HepG2 (cell line): ENCODE measurements around the gene COX10. TPM values are rescaled to one million over a fixed set of nuclear protein-coding genes. Genes with fewer than 3 reads are reported as not detected.

Experiments
- BHLHE40 ChIP-seq: IDR thresholded peaks from 2 replicates; pipeline ENCODE4 v1.6.1; 2011; ENCODE audit warnings: low read length, improper control_type of control experiment
- HMG20A ChIP-seq: IDR thresholded peaks from 2 replicates; pipeline ENCODE4 v1.6.1; 2016; ENCODE audit warnings: borderline replicate concordance
- JUND ChIP-seq: sonication (generic); formaldehyde crosslinking; IDR thresholded peaks from 2 replicates; pipeline ENCODE4 v1.8.0; 2022; ENCODE audit warnings: mild to moderate bottlenecking, missing genetic modification reagents
- NFYC ChIP-seq: IDR thresholded peaks from 2 replicates; pipeline ENCODE4 v1.6.1; 2016; ENCODE audit warnings: missing genetic modification reagents, missing compliant biosample characterization
- NR1H2 ChIP-seq: sonication (generic); formaldehyde crosslinking; IDR thresholded peaks from 2 replicates; pipeline ENCODE4 v1.8.1; 2022; ENCODE audit warnings: low read depth, missing genetic modification reagents, borderline replicate concordance
- PITX1 ChIP-seq: sonication (generic); formaldehyde crosslinking; IDR thresholded peaks from 2 replicates; pipeline ENCODE4 v1.5.1; 2020; ENCODE audit warnings: mild to moderate bottlenecking, missing genetic modification reagents
- POLR2AphosphoS2 ChIP-seq: IDR thresholded peaks from 2 replicates; pipeline ENCODE4 v1.6.1; 2011; ENCODE audit warnings: low read depth, low read length, improper control_type of control experiment
- RARG ChIP-seq: sonication (generic); formaldehyde crosslinking; IDR thresholded peaks from 2 replicates; pipeline ENCODE4 v1.4.0; 2020; ENCODE audit warnings: low read depth, mild to moderate bottlenecking, missing genetic modification reagents
- SMARCE1 ChIP-seq: fragments of 450-650 bp; IDR thresholded peaks from 2 replicates; pipeline ENCODE4 v1.6.1; 2017; ENCODE audit warnings: borderline replicate concordance
- ZNF44 ChIP-seq: sonication (generic); formaldehyde crosslinking; IDR thresholded peaks from 2 replicates; pipeline ENCODE4 v1.5.1; 2020; ENCODE audit warnings: mild to moderate bottlenecking, missing genetic modification reagents
- ZNF446 ChIP-seq: sonication (generic); formaldehyde crosslinking; IDR thresholded peaks from 2 replicates; pipeline ENCODE4 v1.5.0; 2020; ENCODE audit warnings: mild to moderate bottlenecking, missing genetic modification reagents
- polyA plus RNA-seq, 8 experiments: library from polyadenylated mRNA; depleted of rRNA in 3 of 8; stranded (reverse) in 7 of 8; unstranded in 1 of 8; fragments of >200 nt; fragmentation: Illumina TruSeq in 4 of 8; extraction: Trizol in 4 of 8; gene quantifications; 2 replicates each; pipeline versions ENCODE4 v1.2.1 to v1.2.3, GENCODE V29; 2011 to 2016; ENCODE audit warnings: low read depth in 4 of 8, missing spikeins in 1 of 8, mixed read lengths in 1 of 8; ENCODE audit not compliant: insufficient read depth in 1 of 8
- total RNA-seq, 5 experiments: library from RNA; depleted of rRNA; stranded (reverse); fragments of >200 nt; fragmentation: Illumina TruSeq; extraction: Trizol; gene quantifications; 2 replicates each; pipeline ENCODE4 v1.2.3, GENCODE V29; 2016; ENCODE audit warnings: low read depth in 1 of 5
- TF ChIP-seq, protein P1 (sequence below): sonication (generic); formaldehyde crosslinking; conservative IDR thresholded peaks from 2 replicates; pipeline ENCODE4 v1.8.0; 2022; ENCODE audit warnings: low read depth, missing genetic modification reagents
- TF ChIP-seq, protein P2 (sequence below): IDR thresholded peaks from 2 replicates; pipeline ENCODE4 v1.6.1; 2018; ENCODE audit warnings: missing genetic modification reagents
- TF ChIP-seq, protein P3 (sequence below): sonication (generic); formaldehyde crosslinking; IDR thresholded peaks from 2 replicates; pipeline ENCODE4 v1.5.0; 2020; ENCODE audit warnings: mild to moderate bottlenecking, missing genetic modification reagents, borderline replicate concordance
- TF ChIP-seq, protein P4 (sequence below): sonication (generic); formaldehyde crosslinking; IDR thresholded peaks from 2 replicates; pipeline ENCODE4 v1.9.0; 2021; ENCODE audit warnings: missing genetic modification reagents, borderline replicate concordance
- TF ChIP-seq, protein P5 (sequence below): sonication (generic); formaldehyde crosslinking; conservative IDR thresholded peaks from 2 replicates; pipeline ENCODE4 v1.4.0; 2020; ENCODE audit warnings: missing genetic modification reagents

Gene COX10
- total and polyA plus RNA-seq, 2 of the 13 experiments (the other 11 are each of a cell fraction or from before 2014, with no cell fraction given): 13.9 to 20.1 TPM

DNA sequence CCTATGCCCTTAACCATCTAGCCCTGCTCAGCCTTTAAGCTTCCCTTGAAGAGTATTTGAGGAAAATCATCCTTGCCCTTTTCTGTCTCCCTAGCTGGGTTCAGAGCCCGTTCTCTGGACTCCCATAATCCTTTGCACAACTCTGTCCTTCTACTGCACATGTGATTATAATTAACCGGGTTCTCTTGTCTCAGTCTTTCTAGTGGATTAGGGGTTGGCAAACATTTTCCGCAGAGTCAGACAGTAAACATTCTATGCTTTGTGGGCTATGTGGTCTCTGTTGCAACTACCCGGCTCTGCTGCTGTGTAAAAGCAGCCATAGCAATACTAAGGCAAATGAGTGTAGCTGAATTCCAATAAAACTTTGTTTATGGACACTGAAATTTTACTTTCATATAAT, 87.4 kb downstream of the COX10 start (continued):
- TF ChIP-seq, protein P1, sequence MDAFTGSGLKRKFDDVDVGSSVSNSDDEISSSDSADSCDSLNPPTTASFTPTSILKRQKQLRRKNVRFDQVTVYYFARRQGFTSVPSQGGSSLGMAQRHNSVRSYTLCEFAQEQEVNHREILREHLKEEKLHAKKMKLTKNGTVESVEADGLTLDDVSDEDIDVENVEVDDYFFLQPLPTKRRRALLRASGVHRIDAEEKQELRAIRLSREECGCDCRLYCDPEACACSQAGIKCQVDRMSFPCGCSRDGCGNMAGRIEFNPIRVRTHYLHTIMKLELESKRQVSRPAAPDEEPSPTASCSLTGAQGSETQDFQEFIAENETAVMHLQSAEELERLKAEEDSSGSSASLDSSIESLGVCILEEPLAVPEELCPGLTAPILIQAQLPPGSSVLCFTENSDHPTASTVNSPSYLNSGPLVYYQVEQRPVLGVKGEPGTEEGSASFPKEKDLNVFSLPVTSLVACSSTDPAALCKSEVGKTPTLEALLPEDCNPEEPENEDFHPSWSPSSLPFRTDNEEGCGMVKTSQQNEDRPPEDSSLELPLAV (CRISPR knock-in tag): no peak
- no peak for TF ChIP-seq PITX1 (CRISPR knock-in tag)
- TF ChIP-seq ZNF44 (CRISPR knock-in tag): no peak
- TF ChIP-seq, protein P2, sequence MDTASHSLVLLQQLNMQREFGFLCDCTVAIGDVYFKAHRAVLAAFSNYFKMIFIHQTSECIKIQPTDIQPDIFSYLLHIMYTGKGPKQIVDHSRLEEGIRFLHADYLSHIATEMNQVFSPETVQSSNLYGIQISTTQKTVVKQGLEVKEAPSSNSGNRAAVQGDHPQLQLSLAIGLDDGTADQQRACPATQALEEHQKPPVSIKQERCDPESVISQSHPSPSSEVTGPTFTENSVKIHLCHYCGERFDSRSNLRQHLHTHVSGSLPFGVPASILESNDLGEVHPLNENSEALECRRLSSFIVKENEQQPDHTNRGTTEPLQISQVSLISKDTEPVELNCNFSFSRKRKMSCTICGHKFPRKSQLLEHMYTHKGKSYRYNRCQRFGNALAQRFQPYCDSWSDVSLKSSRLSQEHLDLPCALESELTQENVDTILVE (CRISPR knock-in tag): no peak
- TF ChIP-seq, protein P3, sequence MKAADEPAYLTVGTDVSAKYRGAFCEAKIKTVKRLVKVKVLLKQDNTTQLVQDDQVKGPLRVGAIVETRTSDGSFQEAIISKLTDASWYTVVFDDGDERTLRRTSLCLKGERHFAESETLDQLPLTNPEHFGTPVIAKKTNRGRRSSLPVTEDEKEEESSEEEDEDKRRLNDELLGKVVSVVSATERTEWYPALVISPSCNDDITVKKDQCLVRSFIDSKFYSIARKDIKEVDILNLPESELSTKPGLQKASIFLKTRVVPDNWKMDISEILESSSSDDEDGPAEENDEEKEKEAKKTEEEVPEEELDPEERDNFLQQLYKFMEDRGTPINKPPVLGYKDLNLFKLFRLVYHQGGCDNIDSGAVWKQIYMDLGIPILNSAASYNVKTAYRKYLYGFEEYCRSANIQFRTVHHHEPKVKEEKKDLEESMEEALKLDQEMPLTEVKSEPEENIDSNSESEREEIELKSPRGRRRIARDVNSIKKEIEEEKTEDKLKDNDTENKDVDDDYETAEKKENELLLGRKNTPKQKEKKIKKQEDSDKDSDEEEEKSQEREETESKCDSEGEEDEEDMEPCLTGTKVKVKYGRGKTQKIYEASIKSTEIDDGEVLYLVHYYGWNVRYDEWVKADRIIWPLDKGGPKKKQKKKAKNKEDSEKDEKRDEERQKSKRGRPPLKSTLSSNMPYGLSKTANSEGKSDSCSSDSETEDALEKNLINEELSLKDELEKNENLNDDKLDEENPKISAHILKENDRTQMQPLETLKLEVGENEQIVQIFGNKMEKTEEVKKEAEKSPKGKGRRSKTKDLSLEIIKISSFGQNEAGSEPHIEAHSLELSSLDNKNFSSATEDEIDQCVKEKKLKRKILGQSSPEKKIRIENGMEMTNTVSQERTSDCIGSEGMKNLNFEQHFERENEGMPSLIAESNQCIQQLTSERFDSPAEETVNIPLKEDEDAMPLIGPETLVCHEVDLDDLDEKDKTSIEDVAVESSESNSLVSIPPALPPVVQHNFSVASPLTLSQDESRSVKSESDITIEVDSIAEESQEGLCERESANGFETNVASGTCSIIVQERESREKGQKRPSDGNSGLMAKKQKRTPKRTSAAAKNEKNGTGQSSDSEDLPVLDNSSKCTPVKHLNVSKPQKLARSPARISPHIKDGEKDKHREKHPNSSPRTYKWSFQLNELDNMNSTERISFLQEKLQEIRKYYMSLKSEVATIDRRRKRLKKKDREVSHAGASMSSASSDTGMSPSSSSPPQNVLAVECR: peak; percentile 20; the same call in 1 of the 2 replicates
- TF ChIP-seq, protein P4, sequence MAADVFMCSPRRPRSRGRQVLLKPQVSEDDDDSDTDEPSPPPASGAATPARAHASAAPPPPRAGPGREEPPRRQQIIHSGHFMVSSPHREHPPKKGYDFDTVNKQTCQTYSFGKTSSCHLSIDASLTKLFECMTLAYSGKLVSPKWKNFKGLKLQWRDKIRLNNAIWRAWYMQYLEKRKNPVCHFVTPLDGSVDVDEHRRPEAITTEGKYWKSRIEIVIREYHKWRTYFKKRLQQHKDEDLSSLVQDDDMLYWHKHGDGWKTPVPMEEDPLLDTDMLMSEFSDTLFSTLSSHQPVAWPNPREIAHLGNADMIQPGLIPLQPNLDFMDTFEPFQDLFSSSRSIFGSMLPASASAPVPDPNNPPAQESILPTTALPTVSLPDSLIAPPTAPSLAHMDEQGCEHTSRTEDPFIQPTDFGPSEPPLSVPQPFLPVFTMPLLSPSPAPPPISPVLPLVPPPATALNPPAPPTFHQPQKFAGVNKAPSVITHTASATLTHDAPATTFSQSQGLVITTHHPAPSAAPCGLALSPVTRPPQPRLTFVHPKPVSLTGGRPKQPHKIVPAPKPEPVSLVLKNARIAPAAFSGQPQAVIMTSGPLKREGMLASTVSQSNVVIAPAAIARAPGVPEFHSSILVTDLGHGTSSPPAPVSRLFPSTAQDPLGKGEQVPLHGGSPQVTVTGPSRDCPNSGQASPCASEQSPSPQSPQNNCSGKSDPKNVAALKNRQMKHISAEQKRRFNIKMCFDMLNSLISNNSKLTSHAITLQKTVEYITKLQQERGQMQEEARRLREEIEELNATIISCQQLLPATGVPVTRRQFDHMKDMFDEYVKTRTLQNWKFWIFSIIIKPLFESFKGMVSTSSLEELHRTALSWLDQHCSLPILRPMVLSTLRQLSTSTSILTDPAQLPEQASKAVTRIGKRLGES (CRISPR knock-in tag): no peak
- TF ChIP-seq SMARCE1: no peak
- no peak for TF ChIP-seq NR1H2 (CRISPR knock-in tag)
- TF ChIP-seq JUND (CRISPR knock-in tag): no peak
- TF ChIP-seq ZNF446 (CRISPR knock-in tag): no peak
- TF ChIP-seq POLR2AphosphoS2: no peak
- TF ChIP-seq RARG (CRISPR knock-in tag): no peak
- TF ChIP-seq, protein P5, sequence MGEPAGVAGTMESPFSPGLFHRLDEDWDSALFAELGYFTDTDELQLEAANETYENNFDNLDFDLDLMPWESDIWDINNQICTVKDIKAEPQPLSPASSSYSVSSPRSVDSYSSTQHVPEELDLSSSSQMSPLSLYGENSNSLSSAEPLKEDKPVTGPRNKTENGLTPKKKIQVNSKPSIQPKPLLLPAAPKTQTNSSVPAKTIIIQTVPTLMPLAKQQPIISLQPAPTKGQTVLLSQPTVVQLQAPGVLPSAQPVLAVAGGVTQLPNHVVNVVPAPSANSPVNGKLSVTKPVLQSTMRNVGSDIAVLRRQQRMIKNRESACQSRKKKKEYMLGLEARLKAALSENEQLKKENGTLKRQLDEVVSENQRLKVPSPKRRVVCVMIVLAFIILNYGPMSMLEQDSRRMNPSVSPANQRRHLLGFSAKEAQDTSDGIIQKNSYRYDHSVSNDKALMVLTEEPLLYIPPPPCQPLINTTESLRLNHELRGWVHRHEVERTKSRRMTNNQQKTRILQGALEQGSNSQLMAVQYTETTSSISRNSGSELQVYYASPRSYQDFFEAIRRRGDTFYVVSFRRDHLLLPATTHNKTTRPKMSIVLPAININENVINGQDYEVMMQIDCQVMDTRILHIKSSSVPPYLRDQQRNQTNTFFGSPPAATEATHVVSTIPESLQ (CRISPR knock-in tag): no peak
- TF ChIP-seq BHLHE40: no peak
- TF ChIP-seq HMG20A (CRISPR knock-in tag): no peak
- no peak for TF ChIP-seq NFYC (CRISPR knock-in tag)
